ENCODE data around the gene SLC9A2.

SLC9A2 gene

DNA sequence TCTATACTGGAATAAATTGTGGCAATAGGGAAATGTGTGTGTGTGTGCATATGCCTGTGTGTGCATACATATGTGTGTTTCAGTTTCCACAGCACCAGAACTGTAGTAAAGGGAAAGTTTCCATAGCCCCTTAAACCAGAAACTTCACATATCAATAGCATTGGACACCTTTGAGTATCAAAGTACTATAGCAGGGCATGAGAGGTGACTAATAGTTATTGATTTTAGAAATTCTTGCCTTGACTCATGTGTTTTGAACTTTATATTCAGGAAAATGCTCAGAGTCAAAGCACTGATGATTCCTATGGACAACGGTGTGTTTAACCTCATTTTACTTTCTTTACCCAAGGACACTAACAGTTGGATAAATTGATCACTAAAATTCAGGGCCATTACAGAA, 50.0 kb downstream of the SLC9A2 start:
- Histone ChIP-seq H3K4me1 (ENCODE audit: low read depth, poor library complexity, severe bottlenecking) (no peaks in the 10 kb centered on the region), H4K20me1 (ENCODE audit: insufficient read depth) (no peaks in the 10 kb centered on the region), H2AFZ (ENCODE audit: low read depth) (no peak overlapping the region), H3K4me3 (IDR thresholded peaks at IDR 0.05; ENCODE audit: insufficient read depth, low read depth, low read length) (no peak overlapping the region), H3K36me3 (ENCODE audit: insufficient read depth) (no peaks in the 10 kb centered on the region), H3K9ac (no peak overlapping the region), H3K79me2 (ENCODE audit: insufficient read depth, low read depth) (no peaks in the 10 kb centered on the region), H3K27ac (no peak overlapping the region), H3K4me2 (no peak overlapping the region), H3K27me3 (ENCODE audit: insufficient read depth, low read depth) (no peaks in the 10 kb centered on the region)
- TF ChIP-seq CTCF (conservative IDR thresholded peaks at IDR 0.05; ENCODE audit: low read depth, low read length) = no peak

DNA sequence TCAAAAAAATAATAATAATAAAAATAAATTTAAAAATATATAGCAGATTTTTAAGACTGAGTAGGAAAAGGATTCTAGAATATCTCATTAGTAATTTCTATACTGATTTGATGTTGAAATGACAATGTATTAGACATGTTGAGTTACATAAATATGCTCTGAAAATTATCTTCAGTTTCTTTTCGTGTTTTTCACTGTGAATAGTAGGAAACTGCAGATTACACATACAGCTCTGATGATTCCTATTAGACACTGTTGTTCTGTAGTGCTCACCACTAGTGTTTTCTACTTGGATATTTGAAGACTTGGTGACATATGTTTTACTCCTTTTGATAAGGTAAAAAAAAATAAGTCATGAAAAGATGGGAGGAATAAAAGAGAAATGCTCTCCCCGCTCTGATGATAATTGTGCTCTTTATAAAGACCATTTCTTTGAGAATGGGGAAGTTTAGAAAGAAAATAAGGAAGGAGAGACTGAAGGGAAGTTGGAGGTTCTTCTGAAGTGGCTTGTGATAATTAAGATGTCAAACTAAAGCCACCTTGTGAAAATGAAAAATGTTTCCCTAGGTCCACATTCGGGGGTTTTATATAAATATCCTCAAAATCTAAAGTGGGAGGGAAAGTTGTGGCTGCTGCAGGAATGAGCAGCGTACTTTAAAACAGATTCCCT, 52.9 kb downstream of the SLC9A2 start:
- no peak overlapping the region for H3K27ac ChIP-seq
- no peaks in the 10 kb centered on the region for H4K20me1 ChIP-seq (ENCODE audit: insufficient read depth)
- no peak overlapping the region for H3K4me2 ChIP-seq
- no peak overlapping the region for H2AFZ ChIP-seq (ENCODE audit: low read depth)
- no peak for TF ChIP-seq CTCF (conservative IDR thresholded peaks at IDR 0.05; ENCODE audit: low read depth, low read length)
- H3K9ac ChIP-seq = no peak overlapping the region
- H3K4me3 ChIP-seq (IDR thresholded peaks at IDR 0.05; ENCODE audit: insufficient read depth, low read depth, low read length) = no peak overlapping the region
- no peaks in the 10 kb centered on the region for H3K36me3 ChIP-seq (ENCODE audit: insufficient read depth)
- H3K79me2 ChIP-seq (ENCODE audit: insufficient read depth, low read depth) = no peaks in the 10 kb centered on the region
- H3K4me1 ChIP-seq (ENCODE audit: low read depth, poor library complexity, severe bottlenecking) = no peaks in the 10 kb centered on the region
- no peaks in the 10 kb centered on the region for H3K27me3 ChIP-seq (ENCODE audit: insufficient read depth, low read depth)

DNA sequence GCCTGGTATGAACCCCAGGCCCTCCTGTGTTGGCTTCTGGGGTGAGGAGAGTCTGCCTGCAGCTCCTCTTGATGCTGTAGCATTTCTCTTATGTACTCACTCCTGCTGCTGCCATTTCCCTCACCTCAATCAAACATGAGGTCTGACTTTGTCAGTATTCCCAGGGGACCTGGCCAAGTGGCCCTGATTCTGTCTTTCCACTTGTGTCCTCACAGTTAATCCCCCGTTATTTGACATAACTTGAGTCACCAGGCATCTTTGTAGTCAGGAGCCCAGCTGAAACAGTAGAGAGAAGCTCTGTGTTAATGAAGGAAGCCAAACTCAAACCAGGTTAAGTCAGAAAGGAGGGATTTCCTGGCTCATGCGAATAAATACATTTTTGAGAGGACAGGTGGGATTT, 55.0 kb downstream of the SLC9A2 start:
- no peaks in the 10 kb centered on the region for H3K4me1 ChIP-seq (ENCODE audit: low read depth, poor library complexity, severe bottlenecking)
- no peaks in the 10 kb centered on the region for H4K20me1 ChIP-seq (ENCODE audit: insufficient read depth)
- H3K4me3 ChIP-seq (IDR thresholded peaks at IDR 0.05; ENCODE audit: insufficient read depth, low read depth, low read length) = no peak overlapping the region
- H3K9ac ChIP-seq = no peak overlapping the region
- H3K27me3 ChIP-seq (ENCODE audit: insufficient read depth, low read depth) = no peaks in the 10 kb centered on the region
- TF ChIP-seq CTCF (conservative IDR thresholded peaks at IDR 0.05; ENCODE audit: low read depth, low read length) = no peak
- H3K36me3 ChIP-seq (ENCODE audit: insufficient read depth) = no peaks in the 10 kb centered on the region
- no peak overlapping the region for H2AFZ ChIP-seq (ENCODE audit: low read depth)
- no peaks in the 10 kb centered on the region for H3K79me2 ChIP-seq (ENCODE audit: insufficient read depth, low read depth)
- H3K27ac ChIP-seq = no peak overlapping the region
- no peak overlapping the region for H3K4me2 ChIP-seq

DNA sequence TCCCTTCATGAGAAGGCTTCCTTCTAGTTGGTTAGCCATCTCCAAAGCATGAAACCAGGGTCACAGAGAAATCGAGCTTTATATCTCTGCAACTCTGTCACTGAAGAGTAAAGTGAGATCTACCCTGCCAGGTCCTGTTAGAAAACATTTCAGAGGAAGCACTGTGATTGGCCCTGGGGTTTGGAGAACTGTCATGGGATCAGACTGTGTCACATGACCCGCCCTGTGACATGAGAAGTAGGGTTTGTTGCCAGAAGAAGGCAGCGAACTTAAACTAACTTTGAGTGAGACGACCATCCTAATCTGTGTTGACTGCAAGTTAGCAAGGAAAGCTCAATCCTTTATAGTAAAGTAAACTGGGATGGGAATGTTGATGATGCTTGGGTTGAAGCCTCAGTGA, 55.5 kb downstream of the SLC9A2 start:
- Histone ChIP-seq H4K20me1 (ENCODE audit: insufficient read depth) (no peaks in the 10 kb centered on the region), H3K4me2 (no peak overlapping the region), H3K4me3 (IDR thresholded peaks at IDR 0.05; ENCODE audit: insufficient read depth, low read depth, low read length) (no peak overlapping the region), H3K27ac (no peak overlapping the region), H3K9ac (no peak overlapping the region), H2AFZ (ENCODE audit: low read depth) (no peak overlapping the region), H3K27me3 (ENCODE audit: insufficient read depth, low read depth) (no peaks in the 10 kb centered on the region), H3K79me2 (ENCODE audit: insufficient read depth, low read depth) (no peaks in the 10 kb centered on the region), H3K36me3 (ENCODE audit: insufficient read depth) (no peaks in the 10 kb centered on the region), H3K4me1 (ENCODE audit: low read depth, poor library complexity, severe bottlenecking) (no peaks in the 10 kb centered on the region)
- TF ChIP-seq CTCF (conservative IDR thresholded peaks at IDR 0.05; ENCODE audit: low read depth, low read length) = no peak

Data from KMS-11 (cell line).